ENCODE data around the gene CCDC190.
"Not testable (repeated sequence)": the region's sequence is repeated elsewhere in the genome, so short reads cannot be mapped to it uniquely, and the experiment has no call there.

CCDC190 gene

GRCh38 chr1:162832470-162832869, 28.5 kb downstream of the CCDC190 start:
- DNase-seq = no peak

- DNase-seq = no peak
These were observed 31.7 kb downstream of the CCDC190 start for GRCh38 chr1:162829268-162829667.

- DNase-seq = no peak
These were observed 37.0 kb downstream of the CCDC190 start for GRCh38 chr1:162823771-162824525.

GRCh38 chr1:162823231-162823630, 37.7 kb downstream of the CCDC190 start:
- DNase-seq = peak in 1 of 5 donors; percentile 28

GRCh38 chr1:162822391-162823200, 38.4 kb downstream of the CCDC190 start:
- DNase-seq = no peak

GRCh38 chr1:162818666-162819065, 42.3 kb downstream of the CCDC190 start:
- not testable (repeated sequence) for DNase-seq

- DNase-seq = not testable (repeated sequence)
These were observed 42.8 kb downstream of the CCDC190 start for GRCh38 chr1:162818136-162818535.

- DNase-seq = not testable (repeated sequence)
These were observed 48.6 kb downstream of the CCDC190 start for GRCh38 chr1:162812357-162812756.

GRCh38 chr1:162807503-162807902, 53.5 kb downstream of the CCDC190 start:
- DNase-seq = not testable (repeated sequence)

All from T-helper 1 cell (primary cell).